HepG2 (cell line): ENCODE results near the gene CFAP61. TPM values are rescaled to one million over a fixed set of nuclear protein-coding genes. Genes with fewer than 3 reads are reported as not detected.

ENCODE experiments used
- ATAC-seq: fragments of 200-7000 bp; cut with Tn5 transposase; 3 replicates; pipeline ENCODE4 v1.9.1; 2020; ENCODE audit warnings: mild to moderate bottlenecking, moderate library complexity
- BruUV-seq: library from RNA; stranded (reverse); fragments of 400-500 nt; replicated peaks from 2 replicates; lab custom pipeline; 2021; lab: Mats Ljungman, UMichigan
- CTCF ChIA-PET: fragments of 300-600 bp; formaldehyde crosslinking; extraction: SDS; loops from one replicate; lab custom pipeline; 2021; ENCODE audit warnings: low total read pairs, inconsistent platforms, low intra/inter-chr PET ratio; lab: Yijun Ruan, JAX
- POLR2A ChIA-PET: fragments of 350-600 bp; sonication (Branson Sonifier 250); formaldehyde crosslinking; loops from one replicate; lab custom pipeline; 2020; ENCODE audit warnings: antibody characterized with exemption, inconsistent platforms; lab: Yijun Ruan, JAX
- DNase-seq: peaks from one replicate; pipeline ENCODE4 v3.0.0-alpha.2; 2015; ENCODE audit warnings: low spot score
- FAIRE-seq: peaks from 3 replicates; lab custom pipeline; 2011; peaks lifted over from hg19 to GRCh38; lab: Jason Lieb, UNC
- H2AFZ ChIP-seq: one replicate; pipeline ENCODE4 v1.6.1; 2011; ENCODE audit warnings: low read length, inconsistent platforms
- H3K27ac ChIP-seq: fragments of 300-600 bp; 3 replicates; pipeline ENCODE4 v1.8.0; 2011; ENCODE audit warnings: mixed run types, mild to moderate bottlenecking, mixed read lengths, low read length, inconsistent platforms; ENCODE audit not compliant: insufficient read depth; ENCODE audit errors: extremely low read length
- H3K27me3 ChIP-seq, 2 experiments: fragments of 200-600 bp in 1 of 2; 2 replicates in 1 of 2; 3 replicates in 1 of 2; pipeline versions ENCODE4 v1.6.0 to v1.8.0; 2011; ENCODE audit warnings: low read length in 2 of 2, mild to moderate bottlenecking in 2 of 2, moderate library complexity in 2 of 2, inconsistent platforms in 1 of 2; ENCODE audit not compliant: insufficient read depth in 2 of 2, control insufficient read depth in 1 of 2
- H3K36me3 ChIP-seq, 2 experiments: fragments of 200-600 bp in 1 of 2; replicated peaks in 1 of 2; 2 replicates in 1 of 2; 3 replicates in 1 of 2; pipeline versions ENCODE4 v1.5.1 to v1.8.0; 2011; ENCODE audit warnings: low read length in 2 of 2, inconsistent platforms in 1 of 2; ENCODE audit not compliant: insufficient read depth in 2 of 2, control insufficient read depth in 1 of 2
- H3K4me1 ChIP-seq: 2 replicates; pipeline ENCODE4 v1.5.1; 2012; ENCODE audit warnings: low read length, inconsistent platforms; ENCODE audit not compliant: insufficient read depth
- H3K4me2 ChIP-seq: 2 replicates; pipeline ENCODE4 v1.6.0; 2011; ENCODE audit warnings: low read depth, low read length, inconsistent platforms
- H3K4me3 ChIP-seq, 3 experiments: fragments of 200-600 bp in 1 of 3; sonication (generic), shearing (Covaris generic) in 1 of 3; replicated peaks in 1 of 3; 2 replicates each; pipeline ENCODE4 v1.5.1; 2011 to 2016; ENCODE audit warnings: low read length in 3 of 3, inconsistent platforms in 2 of 3, low read depth in 2 of 3, mild to moderate bottlenecking in 2 of 3, control low read depth in 1 of 3, mixed read lengths in 1 of 3; ENCODE audit not compliant: insufficient read depth in 1 of 3
- H3K79me2 ChIP-seq: one replicate; pipeline ENCODE4 v1.6.1; 2011; ENCODE audit warnings: low read length, inconsistent platforms; ENCODE audit not compliant: insufficient read depth
- H3K9ac ChIP-seq: 2 replicates; pipeline ENCODE4 v1.6.0; 2011; ENCODE audit warnings: mild to moderate bottlenecking, low read depth, low read length, inconsistent platforms; ENCODE audit not compliant: insufficient read depth
- H3K9me3 ChIP-seq: 2 replicates; pipeline ENCODE4 v1.5.1; 2012; ENCODE audit warnings: mild to moderate bottlenecking, low read length
- H4K20me1 ChIP-seq: 2 replicates; pipeline ENCODE4 v1.6.0; 2011; ENCODE audit warnings: inconsistent platforms, mild to moderate bottlenecking, low read length, moderate library complexity; ENCODE audit not compliant: insufficient read depth
- FLYWCH1 ChIP-seq: sonication (generic); formaldehyde crosslinking; IDR thresholded peaks from 2 replicates; pipeline ENCODE4 v1.8.1; 2023; ENCODE audit warnings: mild to moderate bottlenecking, missing genetic modification reagents
- HNRNPH1 ChIP-seq: fragments of 200-400 bp; formaldehyde crosslinking; optimal IDR thresholded peaks from 2 replicates; pipeline ENCODE3; 2017; ENCODE audit warnings: mild to moderate bottlenecking, low read depth, low read length
- IKZF4 ChIP-seq: sonication (generic); formaldehyde crosslinking; IDR thresholded peaks from 2 replicates; pipeline ENCODE4 v1.5.1; 2020; ENCODE audit warnings: borderline replicate concordance, mild to moderate bottlenecking, low read depth, missing genetic modification reagents; ENCODE audit errors: not compliant biosample characterization
- PLRG1 ChIP-seq: fragments of 450-650 bp; conservative IDR thresholded peaks from 2 replicates; pipeline ENCODE4 v1.6.1; 2016
- PTBP1 ChIP-seq: fragments of 200-400 bp; formaldehyde crosslinking; IDR thresholded peaks from 2 replicates; pipeline ENCODE4 v1.6.1; 2018; ENCODE audit warnings: low read length, low read depth; ENCODE audit not compliant: poor library complexity, severe bottlenecking
- RXRA ChIP-seq: sonication (generic); formaldehyde crosslinking; IDR thresholded peaks from 2 replicates; pipeline ENCODE4 v1.5.1; 2020; ENCODE audit warnings: missing genetic modification reagents
- SKI ChIP-seq: fragments of 450-650 bp; IDR thresholded peaks from one replicate; pipeline ENCODE4 v1.6.1; 2018; ENCODE audit warnings: mild to moderate bottlenecking; ENCODE audit not compliant: partially characterized antibody
- SMARCE1 ChIP-seq: fragments of 450-650 bp; IDR thresholded peaks from 2 replicates; pipeline ENCODE4 v1.6.1; 2017; ENCODE audit warnings: borderline replicate concordance
- ZNF101 ChIP-seq: sonication (generic); formaldehyde crosslinking; IDR thresholded peaks from 2 replicates; pipeline ENCODE4 v1.4.0; 2020; ENCODE audit warnings: mild to moderate bottlenecking, low read depth, missing genetic modification reagents, borderline replicate concordance
- ZNF253 ChIP-seq: sonication (generic); formaldehyde crosslinking; IDR thresholded peaks from 2 replicates; pipeline ENCODE4 v1.8.0; 2022; ENCODE audit warnings: mild to moderate bottlenecking, missing genetic modification reagents, borderline replicate concordance
- ZNF383 ChIP-seq: sonication (generic); formaldehyde crosslinking; IDR thresholded peaks from 2 replicates; pipeline ENCODE4 v1.4.0; 2020; ENCODE audit warnings: missing genetic modification reagents, mild to moderate bottlenecking, borderline replicate concordance
- ZNF598 ChIP-seq: sonication (generic); formaldehyde crosslinking; IDR thresholded peaks from 2 replicates; pipeline ENCODE4 v1.5.1; 2020; ENCODE audit warnings: mild to moderate bottlenecking, missing genetic modification reagents, borderline replicate concordance
- WGBS: methylation state at CpG from one replicate; pipeline ENCODE4 v1.1.6; 2017; ENCODE audit warnings: low lambda C conversion rate; 5-methylcytosine and 5-hydroxymethylcytosine counted together
- in situ Hi-C: cut with HindIII; loops from 2 replicates; pipeline ENCODE4 v1.10.0; 2017; ENCODE audit warnings: low pct_unique_long_range_greater_than_20kb; ENCODE audit not compliant: extremely low pct_ligation_motif_present
- intact Hi-C: fragments of 100-400 bp; cut with micrococcal nuclease; formaldehyde crosslinking; loops from one replicate; pipeline ENCODE4 v1.10.0; 2022; ENCODE audit not compliant: unreplicated experiment
- polyA plus RNA-seq, 8 experiments: library from polyadenylated mRNA; depleted of rRNA in 3 of 8; stranded (reverse) in 7 of 8; unstranded in 1 of 8; fragments of >200 nt; fragmentation: Illumina TruSeq in 4 of 8; extraction: Trizol in 4 of 8; gene quantifications; 2 replicates each; pipeline versions ENCODE4 v1.2.1 to v1.2.3, GENCODE V29; 2011 to 2016; ENCODE audit warnings: low read depth in 4 of 8, missing spikeins in 1 of 8, mixed read lengths in 1 of 8; ENCODE audit not compliant: insufficient read depth in 1 of 8
- total RNA-seq, 5 experiments: library from RNA; depleted of rRNA; stranded (reverse); fragments of >200 nt; fragmentation: Illumina TruSeq; extraction: Trizol; gene quantifications; 2 replicates each; pipeline ENCODE4 v1.2.3, GENCODE V29; 2016; ENCODE audit warnings: low read depth in 1 of 5
- TF ChIP-seq, protein P1 (sequence below), 2 experiments: fragments of 450-650 bp in 1 of 2; sonication (generic) in 1 of 2; formaldehyde crosslinking; IDR thresholded peaks; 2 replicates each; pipeline versions ENCODE4 v1.5.0 to v1.8.0; 2020 to 2022; ENCODE audit warnings: mild to moderate bottlenecking in 1 of 2, missing genetic modification reagents in 1 of 2
- TF ChIP-seq, protein P2 (sequence below): IDR thresholded peaks from 2 replicates; pipeline ENCODE4 v1.6.1; 2012; ENCODE audit warnings: low read length, improper control_type of control experiment

CFAP61 gene
- total and polyA plus RNA-seq, 2 of the 13 experiments (the other 11 are each of a cell fraction or from before 2014, with no cell fraction given) = 0.27 TPM; not detected in 1

DNA sequence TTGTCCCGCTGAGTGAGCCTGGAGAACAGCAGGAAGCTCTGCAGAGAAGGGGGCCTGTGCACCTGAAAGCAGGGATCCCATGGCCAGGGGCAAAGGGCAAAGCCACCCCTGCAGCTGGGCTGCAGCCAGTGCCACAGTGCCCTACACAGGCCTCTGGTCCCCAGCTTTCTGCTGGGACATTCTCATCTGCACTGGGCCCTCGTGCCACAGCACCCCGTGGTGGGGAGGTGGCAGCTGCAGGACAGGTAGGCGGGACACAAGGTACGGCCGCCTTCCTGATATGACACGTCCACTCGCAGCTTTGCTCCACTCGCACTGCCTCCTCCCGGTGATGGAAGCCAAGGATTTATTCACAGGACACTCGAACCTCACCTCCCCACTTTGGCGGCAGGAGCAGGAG, 342.8 kb downstream of the CFAP61 start:
- Histone ChIP-seq H3K27me3 (no peaks in the 10 kb centered on the region), H3K9me3 (no peaks in the 10 kb centered on the region), H3K9ac (no peak overlapping the region), H2AFZ (no peak overlapping the region), H3K4me3 (no peak overlapping the region), H3K27ac (no peak overlapping the region), H3K4me1 (peaks cover 9% of the 10 kb centered on the region), H3K4me2 (no peak overlapping the region), H3K79me2 (no peaks in the 10 kb centered on the region), H3K36me3 (peaks cover 2% of the 10 kb centered on the region in 2 experiments; a peak in 1 of 5 replicates), H4K20me1 (no peaks in the 10 kb centered on the region)
- CTCF ChIA-PET = no interaction called here
- no TSS peak for BruUV-seq
- FAIRE-seq (no peak), DNase-seq (no peak), ATAC-seq (no peak)
- intact Hi-C loops (no loop called here), in situ Hi-C loops (no loop called here)
- POLR2A ChIA-PET = no interaction called here
- TF ChIP-seq RXRA = no peak
- no peak for TF ChIP-seq SMARCE1
- no peak for TF ChIP-seq PLRG1
- TF ChIP-seq SKI = no peak
- no peak for TF ChIP-seq HNRNPH1
- TF ChIP-seq ZNF101 (CRISPR knock-in tag) = no peak
- no peak for TF ChIP-seq ZNF253 (CRISPR knock-in tag)
- TF ChIP-seq, protein P1, sequence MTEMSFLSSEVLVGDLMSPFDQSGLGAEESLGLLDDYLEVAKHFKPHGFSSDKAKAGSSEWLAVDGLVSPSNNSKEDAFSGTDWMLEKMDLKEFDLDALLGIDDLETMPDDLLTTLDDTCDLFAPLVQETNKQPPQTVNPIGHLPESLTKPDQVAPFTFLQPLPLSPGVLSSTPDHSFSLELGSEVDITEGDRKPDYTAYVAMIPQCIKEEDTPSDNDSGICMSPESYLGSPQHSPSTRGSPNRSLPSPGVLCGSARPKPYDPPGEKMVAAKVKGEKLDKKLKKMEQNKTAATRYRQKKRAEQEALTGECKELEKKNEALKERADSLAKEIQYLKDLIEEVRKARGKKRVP (CRISPR knock-in tag; IDR thresholded peaks at IDR 0.05) = no peak
- TF ChIP-seq IKZF4 (CRISPR knock-in tag) = no peak
- TF ChIP-seq PTBP1 = no peak
- TF ChIP-seq, protein P2, sequence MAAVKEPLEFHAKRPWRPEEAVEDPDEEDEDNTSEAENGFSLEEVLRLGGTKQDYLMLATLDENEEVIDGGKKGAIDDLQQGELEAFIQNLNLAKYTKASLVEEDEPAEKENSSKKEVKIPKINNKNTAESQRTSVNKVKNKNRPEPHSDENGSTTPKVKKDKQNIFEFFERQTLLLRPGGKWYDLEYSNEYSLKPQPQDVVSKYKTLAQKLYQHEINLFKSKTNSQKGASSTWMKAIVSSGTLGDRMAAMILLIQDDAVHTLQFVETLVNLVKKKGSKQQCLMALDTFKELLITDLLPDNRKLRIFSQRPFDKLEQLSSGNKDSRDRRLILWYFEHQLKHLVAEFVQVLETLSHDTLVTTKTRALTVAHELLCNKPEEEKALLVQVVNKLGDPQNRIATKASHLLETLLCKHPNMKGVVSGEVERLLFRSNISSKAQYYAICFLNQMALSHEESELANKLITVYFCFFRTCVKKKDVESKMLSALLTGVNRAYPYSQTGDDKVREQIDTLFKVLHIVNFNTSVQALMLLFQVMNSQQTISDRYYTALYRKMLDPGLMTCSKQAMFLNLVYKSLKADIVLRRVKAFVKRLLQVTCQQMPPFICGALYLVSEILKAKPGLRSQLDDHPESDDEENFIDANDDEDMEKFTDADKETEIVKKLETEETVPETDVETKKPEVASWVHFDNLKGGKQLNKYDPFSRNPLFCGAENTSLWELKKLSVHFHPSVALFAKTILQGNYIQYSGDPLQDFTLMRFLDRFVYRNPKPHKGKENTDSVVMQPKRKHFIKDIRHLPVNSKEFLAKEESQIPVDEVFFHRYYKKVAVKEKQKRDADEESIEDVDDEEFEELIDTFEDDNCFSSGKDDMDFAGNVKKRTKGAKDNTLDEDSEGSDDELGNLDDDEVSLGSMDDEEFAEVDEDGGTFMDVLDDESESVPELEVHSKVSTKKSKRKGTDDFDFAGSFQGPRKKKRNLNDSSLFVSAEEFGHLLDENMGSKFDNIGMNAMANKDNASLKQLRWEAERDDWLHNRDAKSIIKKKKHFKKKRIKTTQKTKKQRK = no peak
- no peak for TF ChIP-seq ZNF383 (CRISPR knock-in tag)
- TF ChIP-seq ZNF598 = no peak
- TF ChIP-seq FLYWCH1 (CRISPR knock-in tag) = no peak
- WGBS = 91% methylated on average over 10 of the region's 12 CpGs
